ENCODE measurements around the gene BCL11A. TPM values are rescaled to one million over a fixed set of nuclear protein-coding genes. Genes with fewer than 3 reads are reported as not detected.

The BCL11A gene
- total and polyA plus RNA-seq, 5 donors from 2014 or later = 0.17 to 2.0 (median 0.30) TPM; not detected in 1

- Mint-ChIP-seq H3K27me3 (peaks cover 51% of the 10 kb centered on the region), H3K4me3 (no peak overlapping the region), H3K4me1 (no peaks in the 10 kb centered on the region), H3K27ac (no peak overlapping the region), H3K36me3 (no peaks in the 10 kb centered on the region), H3K9me3 (peaks cover 0 to 14% (median 3%) of the 10 kb centered on the region in 7 donors)
- no peaks in the 10 kb centered on the region for H3K36me3 ChIP-seq (ENCODE audit: control insufficient read depth, insufficient read depth, low read length)
- ATAC-seq (ENCODE audit: low read depth in 2 of 2) (no peak), DNase-seq (no peak)
- H3K4me1 ChIP-seq (ENCODE audit: control insufficient read depth, insufficient read depth, low read length, poor library complexity, severe bottlenecking) = no peaks in the 10 kb centered on the region
- no peaks in the 10 kb centered on the region for H3K9me3 ChIP-seq (ENCODE audit: control insufficient read depth in 2 of 2, low read length in 2 of 2)
- peaks cover 3% of the 10 kb centered on the region for H3K27me3 ChIP-seq (ENCODE audit: control insufficient read depth, insufficient read depth, low read length)
- no peak overlapping the region for H3K27ac ChIP-seq (ENCODE audit: insufficient read depth, low read length, poor library complexity, severe bottlenecking)
- no peak overlapping the region for H3K4me3 ChIP-seq (ENCODE audit: low read depth, low read length)
Observed at GRCh38 chr2:60589104-60589503, 35.6 kb upstream of the BCL11A start.

GRCh38 chr2:60586081-60586480, 32.6 kb upstream of the BCL11A start:
- H3K36me3 ChIP-seq (ENCODE audit: control insufficient read depth, insufficient read depth, low read length) = no peaks in the 10 kb centered on the region
- Mint-ChIP-seq H3K27me3 (peaks cover 58% of the 10 kb centered on the region), H3K9me3 (peaks cover 0 to 1% (median 0%) of the 10 kb centered on the region in 7 donors), H3K36me3 (no peaks in the 10 kb centered on the region), H3K27ac (no peak overlapping the region), H3K4me1 (no peaks in the 10 kb centered on the region), H3K4me3 (no peak overlapping the region)
- H3K9me3 ChIP-seq (ENCODE audit: control insufficient read depth in 2 of 2, low read length in 2 of 2) = no peaks in the 10 kb centered on the region
- no peak overlapping the region for H3K4me3 ChIP-seq (ENCODE audit: low read depth, low read length)
- no peak for DNase-seq
- peaks cover 10% of the 10 kb centered on the region for H3K27me3 ChIP-seq (ENCODE audit: control insufficient read depth, insufficient read depth, low read length)
- ATAC-seq (ENCODE audit: low read depth in 2 of 2) = no peak
- peaks cover 7% of the 10 kb centered on the region for H3K4me1 ChIP-seq (ENCODE audit: control insufficient read depth, insufficient read depth, low read length, poor library complexity, severe bottlenecking)
- H3K27ac ChIP-seq (ENCODE audit: insufficient read depth, low read length, poor library complexity, severe bottlenecking) = no peak overlapping the region

- ATAC-seq (ENCODE audit: low read depth in 2 of 2) (no peak), DNase-seq (no peak)
- H3K9me3 Mint-ChIP-seq = no peaks in the 10 kb centered on the region
- H3K27ac ChIP-seq (ENCODE audit: insufficient read depth, low read length, poor library complexity, severe bottlenecking) = no peak overlapping the region
- no peaks in the 10 kb centered on the region for H3K4me1 Mint-ChIP-seq
- peaks cover 8% of the 10 kb centered on the region for H3K27me3 ChIP-seq (ENCODE audit: control insufficient read depth, insufficient read depth, low read length)
- no peak overlapping the region for H3K27ac Mint-ChIP-seq
- peaks cover 7% of the 10 kb centered on the region for H3K4me1 ChIP-seq (ENCODE audit: control insufficient read depth, insufficient read depth, low read length, poor library complexity, severe bottlenecking)
- peaks cover 58% of the 10 kb centered on the region for H3K27me3 Mint-ChIP-seq
- H3K36me3 Mint-ChIP-seq = no peaks in the 10 kb centered on the region
- no peaks in the 10 kb centered on the region for H3K36me3 ChIP-seq (ENCODE audit: control insufficient read depth, insufficient read depth, low read length)
- no peaks in the 10 kb centered on the region for H3K9me3 ChIP-seq (ENCODE audit: control insufficient read depth in 2 of 2, low read length in 2 of 2)
- no peak overlapping the region for H3K4me3 Mint-ChIP-seq
- H3K4me3 ChIP-seq (ENCODE audit: low read depth, low read length) = no peak overlapping the region
Observed at GRCh38 chr2:60585276-60585675, 31.8 kb upstream of the BCL11A start.

- H3K27ac Mint-ChIP-seq = no peak overlapping the region
- no peak overlapping the region for H3K4me3 ChIP-seq (ENCODE audit: low read depth, low read length)
- ATAC-seq (ENCODE audit: low read depth in 2 of 2) = no peak
- H3K27me3 Mint-ChIP-seq = peaks cover 67% of the 10 kb centered on the region
- H3K9me3 Mint-ChIP-seq = peaks cover 0 to 2% (median 0%) of the 10 kb centered on the region in 7 donors
- no peak overlapping the region for H3K27ac ChIP-seq (ENCODE audit: insufficient read depth, low read length, poor library complexity, severe bottlenecking)
- no peaks in the 10 kb centered on the region for H3K9me3 ChIP-seq (ENCODE audit: control insufficient read depth in 2 of 2, low read length in 2 of 2)
- H3K4me3 Mint-ChIP-seq = no peak overlapping the region
- H3K36me3 ChIP-seq (ENCODE audit: control insufficient read depth, insufficient read depth, low read length) = no peaks in the 10 kb centered on the region
- H3K27me3 ChIP-seq (ENCODE audit: control insufficient read depth, insufficient read depth, low read length) = peaks cover 10% of the 10 kb centered on the region
- no peaks in the 10 kb centered on the region for H3K36me3 Mint-ChIP-seq
- peaks cover 7% of the 10 kb centered on the region for H3K4me1 ChIP-seq (ENCODE audit: control insufficient read depth, insufficient read depth, low read length, poor library complexity, severe bottlenecking)
- no peak for DNase-seq
- no peaks in the 10 kb centered on the region for H3K4me1 Mint-ChIP-seq
Observed at GRCh38 chr2:60583604-60584003, 30.1 kb upstream of the BCL11A start.

- Histone ChIP-seq H3K27ac (ENCODE audit: insufficient read depth, low read length, poor library complexity, severe bottlenecking) (no peak overlapping the region), H3K4me3 (ENCODE audit: low read depth, low read length) (no peak overlapping the region), H3K27me3 (ENCODE audit: control insufficient read depth, insufficient read depth, low read length) (peaks cover 10% of the 10 kb centered on the region), H3K9me3 (ENCODE audit: control insufficient read depth in 2 of 2, low read length in 2 of 2) (no peaks in the 10 kb centered on the region), H3K4me1 (ENCODE audit: control insufficient read depth, insufficient read depth, low read length, poor library complexity, severe bottlenecking) (peaks cover 7% of the 10 kb centered on the region), H3K36me3 (ENCODE audit: control insufficient read depth, insufficient read depth, low read length) (no peaks in the 10 kb centered on the region)
- Mint-ChIP-seq H3K36me3 (no peaks in the 10 kb centered on the region), H3K9me3 (peaks cover 0 to 2% (median 0%) of the 10 kb centered on the region in 7 donors), H3K27ac (no peak overlapping the region), H3K27me3 (peaks cover 60% of the 10 kb centered on the region), H3K4me3 (no peak overlapping the region), H3K4me1 (no peaks in the 10 kb centered on the region)
- DNase-seq = peak; percentile 6 to 53 (median 41)
- ATAC-seq (ENCODE audit: low read depth in 2 of 2) = peak; percentile 72 to 85
Observed at GRCh38 chr2:60581433-60582282, 28.2 kb upstream of the BCL11A start.

- Histone ChIP-seq H3K27me3 (ENCODE audit: control insufficient read depth, insufficient read depth, low read length) (peaks cover 19% of the 10 kb centered on the region), H3K4me3 (ENCODE audit: low read depth, low read length) (no peak overlapping the region), H3K4me1 (ENCODE audit: control insufficient read depth, insufficient read depth, low read length, poor library complexity, severe bottlenecking) (peaks cover 7% of the 10 kb centered on the region), H3K9me3 (ENCODE audit: control insufficient read depth in 2 of 2, low read length in 2 of 2) (no peaks in the 10 kb centered on the region), H3K27ac (ENCODE audit: insufficient read depth, low read length, poor library complexity, severe bottlenecking) (no peak overlapping the region), H3K36me3 (ENCODE audit: control insufficient read depth, insufficient read depth, low read length) (no peaks in the 10 kb centered on the region)
- Mint-ChIP-seq H3K36me3 (no peaks in the 10 kb centered on the region), H3K4me1 (no peaks in the 10 kb centered on the region), H3K9me3 (peaks cover 0 to 2% (median 0%) of the 10 kb centered on the region in 7 donors), H3K27ac (no peak overlapping the region), H3K4me3 (no peak overlapping the region), H3K27me3 (peaks cover 56% of the 10 kb centered on the region)
- DNase-seq = no peak
- ATAC-seq (ENCODE audit: low read depth in 2 of 2) = no peak
Observed at GRCh38 chr2:60577682-60578283, 24.3 kb upstream of the BCL11A start.

GRCh38 chr2:60573251-60573650, 19.8 kb upstream of the BCL11A start:
- no peaks in the 10 kb centered on the region for H3K9me3 ChIP-seq (ENCODE audit: control insufficient read depth in 2 of 2, low read length in 2 of 2)
- ATAC-seq (ENCODE audit: low read depth in 2 of 2) = no peak
- Mint-ChIP-seq H3K4me3 (no peak overlapping the region), H3K27ac (no peak overlapping the region), H3K4me1 (no peaks in the 10 kb centered on the region), H3K36me3 (no peaks in the 10 kb centered on the region), H3K27me3 (peaks cover 35% of the 10 kb centered on the region), H3K9me3 (peaks cover 0 to 2% (median 0%) of the 10 kb centered on the region in 7 donors)
- no peaks in the 10 kb centered on the region for H3K36me3 ChIP-seq (ENCODE audit: control insufficient read depth, insufficient read depth, low read length)
- peaks cover 40% of the 10 kb centered on the region for H3K27me3 ChIP-seq (ENCODE audit: control insufficient read depth, insufficient read depth, low read length)
- DNase-seq = no peak
- H3K4me3 ChIP-seq (ENCODE audit: low read depth, low read length) = no peak overlapping the region
- peaks cover 10% of the 10 kb centered on the region for H3K4me1 ChIP-seq (ENCODE audit: control insufficient read depth, insufficient read depth, low read length, poor library complexity, severe bottlenecking)
- no peak overlapping the region for H3K27ac ChIP-seq (ENCODE audit: insufficient read depth, low read length, poor library complexity, severe bottlenecking)

All from CD4-positive, CD25-positive, alpha-beta regulatory T cell (primary cell).